Measurements from ENCODE around the gene RNF217.

Gene RNF217

DNA sequence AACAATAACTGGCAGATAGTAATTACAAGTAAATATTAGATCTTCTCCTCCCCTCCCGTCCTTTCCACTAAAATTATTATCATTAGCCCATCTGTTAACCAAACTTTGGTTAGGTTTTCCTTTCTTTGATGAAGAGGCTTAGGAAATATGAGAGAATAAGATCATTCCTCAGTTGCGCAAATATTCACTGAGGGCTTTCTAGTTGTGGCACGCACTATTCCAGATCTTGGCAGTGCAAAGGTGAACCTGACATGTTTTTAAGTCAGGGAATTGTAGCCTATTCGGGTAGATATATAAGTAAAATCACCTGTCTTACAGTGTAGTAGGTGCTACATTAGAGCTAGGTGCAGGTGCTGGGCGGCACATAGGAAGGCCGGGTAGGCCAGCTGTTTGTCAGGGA, 31.1 kb downstream of the RNF217 start:
- TF ChIP-seq, protein P1, sequence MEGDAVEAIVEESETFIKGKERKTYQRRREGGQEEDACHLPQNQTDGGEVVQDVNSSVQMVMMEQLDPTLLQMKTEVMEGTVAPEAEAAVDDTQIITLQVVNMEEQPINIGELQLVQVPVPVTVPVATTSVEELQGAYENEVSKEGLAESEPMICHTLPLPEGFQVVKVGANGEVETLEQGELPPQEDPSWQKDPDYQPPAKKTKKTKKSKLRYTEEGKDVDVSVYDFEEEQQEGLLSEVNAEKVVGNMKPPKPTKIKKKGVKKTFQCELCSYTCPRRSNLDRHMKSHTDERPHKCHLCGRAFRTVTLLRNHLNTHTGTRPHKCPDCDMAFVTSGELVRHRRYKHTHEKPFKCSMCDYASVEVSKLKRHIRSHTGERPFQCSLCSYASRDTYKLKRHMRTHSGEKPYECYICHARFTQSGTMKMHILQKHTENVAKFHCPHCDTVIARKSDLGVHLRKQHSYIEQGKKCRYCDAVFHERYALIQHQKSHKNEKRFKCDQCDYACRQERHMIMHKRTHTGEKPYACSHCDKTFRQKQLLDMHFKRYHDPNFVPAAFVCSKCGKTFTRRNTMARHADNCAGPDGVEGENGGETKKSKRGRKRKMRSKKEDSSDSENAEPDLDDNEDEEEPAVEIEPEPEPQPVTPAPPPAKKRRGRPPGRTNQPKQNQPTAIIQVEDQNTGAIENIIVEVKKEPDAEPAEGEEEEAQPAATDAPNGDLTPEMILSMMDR (IDR thresholded peaks at IDR 0.05; ENCODE audit: extremely low read depth, missing control alignments), result no peak
- DNase-seq (ENCODE audit: low spot score), result no peak

DNA sequence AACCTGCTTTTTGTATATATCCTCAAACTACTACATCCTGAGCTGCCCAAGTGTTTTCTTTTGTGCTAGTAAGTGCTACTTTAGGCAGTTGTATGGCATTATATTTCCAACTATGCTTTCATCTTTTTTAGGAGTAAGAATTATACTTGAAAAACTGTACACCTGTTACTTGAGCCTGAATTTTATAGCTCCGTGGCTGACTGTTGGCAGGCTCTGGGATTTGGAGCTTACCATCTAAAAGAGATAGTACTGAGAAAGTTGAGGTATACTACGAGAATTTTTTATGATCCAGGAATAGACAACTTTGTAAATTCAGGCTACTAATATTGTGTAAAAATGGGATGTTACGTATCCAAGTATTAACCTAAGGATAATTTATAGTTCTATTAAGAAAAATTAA, 32.4 kb downstream of the RNF217 start:
- TF ChIP-seq, protein P1 (IDR thresholded peaks at IDR 0.05; ENCODE audit: extremely low read depth, missing control alignments), result no peak
- DNase-seq (ENCODE audit: low spot score), result no peak

DNA sequence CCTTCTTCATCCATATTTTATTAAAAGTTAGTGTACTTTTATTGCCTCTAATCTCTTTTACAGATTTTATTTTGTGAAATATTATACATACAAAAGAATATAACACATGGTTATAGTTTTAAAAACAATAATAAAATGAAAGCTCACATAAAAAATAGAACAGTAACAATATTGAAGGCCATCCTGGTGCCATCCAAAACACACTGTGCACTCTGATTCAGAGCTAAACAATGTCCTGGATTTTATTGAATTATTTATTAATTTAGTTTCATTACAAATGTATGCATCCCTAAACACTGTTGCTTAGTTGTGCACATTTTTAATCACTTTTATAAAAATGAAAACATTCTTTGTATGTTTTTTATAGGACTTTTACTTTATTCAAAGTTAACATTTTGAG, 32.9 kb downstream of the RNF217 start:
- TF ChIP-seq, protein P1 (IDR thresholded peaks at IDR 0.05; ENCODE audit: extremely low read depth, missing control alignments), result no peak
- no peak for DNase-seq (ENCODE audit: low spot score)

DNA sequence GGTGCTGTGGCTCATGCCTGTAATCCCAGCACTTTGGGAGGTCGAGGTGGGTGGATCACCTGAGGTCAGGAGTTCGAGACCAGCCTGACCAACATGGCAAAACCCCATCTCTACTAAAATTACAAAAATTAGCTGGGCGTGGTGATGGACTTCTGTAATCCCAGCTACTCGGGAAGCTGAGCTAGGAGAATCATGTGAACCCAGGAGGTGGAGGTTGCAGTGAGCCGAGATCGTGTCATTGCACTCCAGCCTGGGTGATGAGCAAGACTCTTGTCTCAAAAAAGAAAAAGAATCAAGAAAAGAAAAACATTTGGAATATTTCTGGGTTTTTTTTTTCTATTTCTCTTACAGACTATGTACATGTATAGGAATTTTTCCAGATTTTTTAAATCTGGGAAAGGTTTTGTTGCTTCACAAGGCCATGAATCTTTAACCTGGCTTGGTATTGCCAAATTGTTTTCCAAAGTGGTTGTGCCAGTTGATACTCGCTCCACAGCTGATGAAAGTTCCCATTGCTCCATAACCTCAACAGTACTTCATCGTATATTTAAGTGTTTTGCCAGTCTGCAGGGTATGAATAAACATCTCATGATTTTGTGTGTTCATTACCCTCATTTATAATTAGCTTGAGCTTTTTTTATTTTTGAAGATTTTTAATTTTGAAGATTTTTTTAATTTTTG, 33.5 kb downstream of the RNF217 start:
- no peak for DNase-seq (ENCODE audit: low spot score)
- TF ChIP-seq, protein P1 (IDR thresholded peaks at IDR 0.05; ENCODE audit: extremely low read depth, missing control alignments), result no peak

DNA sequence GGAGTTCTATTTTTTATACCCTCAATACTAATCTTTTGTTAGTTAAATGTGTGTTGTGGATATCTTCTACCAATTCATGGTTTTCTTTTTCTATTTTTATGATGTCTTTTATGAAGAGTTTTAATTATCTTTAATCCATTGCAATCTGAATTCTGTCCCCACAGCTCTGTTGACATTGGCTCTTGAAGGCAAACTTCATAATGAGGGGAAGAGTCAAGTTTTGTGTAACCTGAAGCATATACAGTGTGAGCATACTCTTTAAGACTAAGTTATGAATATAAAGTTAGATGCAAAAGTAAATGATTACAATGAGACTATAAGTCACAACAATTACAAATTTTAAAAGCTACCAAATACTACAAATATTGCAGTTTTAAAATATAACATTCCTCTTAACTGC, 34.2 kb downstream of the RNF217 start:
- TF ChIP-seq, protein P1 (IDR thresholded peaks at IDR 0.05; ENCODE audit: extremely low read depth, missing control alignments), result no peak
- no peak for DNase-seq (ENCODE audit: low spot score)

DNA sequence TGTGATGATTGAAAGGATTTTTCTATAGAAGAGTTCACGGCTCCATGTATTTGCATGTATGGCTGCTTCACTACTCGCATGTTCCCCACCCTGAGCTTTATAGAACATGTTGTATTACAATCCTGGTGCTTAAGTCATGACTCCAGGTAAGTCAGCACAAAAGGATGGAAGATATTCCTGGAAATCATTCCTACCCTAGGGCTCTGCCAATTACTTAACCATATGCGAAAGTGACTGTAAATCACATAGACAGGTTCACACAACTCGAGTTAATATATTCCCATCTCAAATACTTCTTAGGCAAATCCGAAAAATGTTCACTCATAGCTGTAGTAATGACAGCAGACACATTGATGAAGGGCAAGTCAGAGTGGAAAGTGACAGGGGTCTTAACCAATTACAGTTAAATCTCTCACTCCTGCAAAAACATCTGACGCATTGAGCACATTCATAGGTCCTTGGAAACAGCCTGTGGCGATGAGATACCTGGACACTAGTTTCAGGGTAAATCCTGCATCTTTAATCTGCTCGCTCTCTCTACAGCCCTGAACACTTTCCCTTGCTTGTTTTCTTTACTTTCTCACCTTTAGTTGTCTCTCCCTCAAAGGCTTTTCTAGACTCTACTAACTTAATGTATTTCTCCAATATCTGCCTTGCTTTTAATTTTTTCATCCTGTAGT, 35.1 kb downstream of the RNF217 start:
- no peak for DNase-seq (ENCODE audit: low spot score)
- TF ChIP-seq, protein P1 (IDR thresholded peaks at IDR 0.05; ENCODE audit: extremely low read depth, missing control alignments), result no peak

DNA sequence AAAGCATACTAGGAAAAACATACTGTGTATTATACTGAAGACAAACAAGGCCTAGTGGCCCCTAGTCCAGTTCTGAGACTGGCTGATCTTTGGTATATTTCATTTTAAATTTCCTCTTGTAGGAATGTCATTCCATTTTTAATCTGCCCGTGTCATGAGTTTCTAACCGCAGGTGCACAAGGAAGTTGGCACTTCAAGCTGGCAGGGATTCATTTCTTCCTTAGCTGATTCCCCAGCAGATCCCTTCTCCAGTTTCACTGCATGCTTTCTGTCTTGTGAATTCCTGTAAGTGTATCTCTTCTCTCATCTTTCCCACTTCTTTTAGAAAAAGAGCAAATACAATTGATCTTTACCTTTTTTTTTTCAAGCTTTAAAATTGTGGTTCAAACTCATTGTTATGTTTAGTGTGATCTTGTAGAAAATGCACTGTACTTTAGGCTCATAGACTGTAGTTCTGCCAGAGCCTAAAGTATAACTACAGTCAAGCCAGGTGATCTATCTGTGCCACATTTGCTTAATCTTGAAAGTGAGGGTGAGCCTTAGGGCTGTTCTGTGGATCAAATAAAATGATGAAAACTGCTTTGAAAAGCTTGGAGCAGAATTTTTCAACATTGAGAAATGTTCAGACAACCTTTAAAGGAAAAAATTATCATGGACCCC, 37.0 kb downstream of the RNF217 start:
- TF ChIP-seq, protein P1 (IDR thresholded peaks at IDR 0.05; ENCODE audit: extremely low read depth, missing control alignments), result no peak
- DNase-seq (ENCODE audit: low spot score), result no peak
